ENCODE data around the gene IL10. TPM values are rescaled to one million over a fixed set of nuclear protein-coding genes. Genes with fewer than 3 reads are reported as not detected.
"Not testable (repeated sequence)": the region's sequence is repeated elsewhere in the genome, so short reads cannot be mapped to it uniquely, and the experiment has no call there.

IL10 gene
- total and polyA plus RNA-seq, 4 donors = 2.7 to 12.6 (median 3.6) TPM

DNA sequence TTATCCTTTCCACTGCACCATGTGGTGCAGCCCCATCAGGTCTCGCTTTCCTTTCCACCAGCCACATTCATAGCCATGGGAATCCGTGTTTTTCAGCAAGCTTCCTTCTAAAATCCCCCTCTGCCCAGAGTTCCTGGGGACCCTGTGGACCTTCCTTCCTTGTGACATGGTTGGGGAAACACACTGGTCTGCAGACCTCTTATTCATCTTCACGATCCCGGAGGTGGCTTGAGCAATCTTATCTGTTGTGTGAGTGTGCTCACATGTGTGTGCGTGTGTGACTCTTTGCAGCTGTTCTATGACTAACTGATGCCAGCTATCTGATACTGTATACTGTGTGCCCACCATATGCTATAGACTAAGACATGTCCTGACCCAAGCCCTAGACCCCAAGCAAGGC, 15.6 kb upstream of the IL10 start:
- no peak for DNase-seq
- H3K9me3 ChIP-seq (ENCODE audit: control insufficient read depth, low read length) = no peaks in the 10 kb centered on the region
- WGBS, 2 donors = 87 to 95% methylated on average over 5 of the region's 5 CpGs
- ATAC-seq (ENCODE audit: low FRiP score) = no peak
- no peaks in the 10 kb centered on the region for H3K36me3 ChIP-seq (ENCODE audit: control insufficient read depth in 1 of 2, insufficient read depth in 2 of 2, low read length in 1 of 2)
- no peaks in the 10 kb centered on the region for H3K4me1 ChIP-seq (ENCODE audit: control insufficient read depth in 1 of 2, insufficient read depth in 2 of 2, low read length in 2 of 2)
- H3K4me3 ChIP-seq (ENCODE audit: low read length in 2 of 2) = no peak overlapping the region
- no peaks in the 10 kb centered on the region for H3K27me3 ChIP-seq (ENCODE audit: control insufficient read depth in 1 of 2, insufficient read depth in 2 of 2, low read length in 1 of 2)
- intact Hi-C loops (cut with DNase I) = no loop called here
- no peak overlapping the region for H3K27ac ChIP-seq (ENCODE audit: low read depth in 1 of 2, low read length in 2 of 2)

DNA sequence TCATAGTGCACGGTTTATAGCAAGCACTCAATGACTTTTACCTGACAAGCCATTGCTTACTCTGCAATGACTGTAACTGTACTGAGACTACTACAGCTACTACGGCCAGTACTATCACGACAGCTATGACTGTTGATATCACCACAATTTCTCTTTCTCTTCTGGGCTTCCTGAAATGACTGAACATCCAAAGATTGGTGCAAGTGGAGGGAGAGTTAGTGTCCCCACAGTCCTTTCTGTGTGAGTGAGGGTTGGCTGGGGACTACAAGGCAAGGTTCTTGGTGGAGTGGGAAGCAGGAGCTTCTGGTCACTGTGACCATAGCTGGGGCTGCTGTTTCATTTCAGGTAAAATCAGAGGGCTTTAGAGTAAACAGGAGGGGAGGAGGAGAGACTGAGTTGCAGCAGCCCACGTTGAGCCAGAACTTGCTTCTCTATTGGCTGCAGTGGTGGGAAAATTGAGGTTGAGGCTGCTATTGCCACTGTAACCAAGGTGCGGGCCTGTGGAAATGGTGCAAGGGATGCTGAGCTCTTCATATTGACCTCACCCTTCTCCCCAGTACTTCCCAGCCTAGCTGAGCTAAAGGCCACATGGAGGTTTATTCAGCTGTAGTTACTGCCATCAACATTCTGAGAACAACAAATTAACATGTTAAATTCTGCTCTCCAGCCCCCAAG, 14.1 kb upstream of the IL10 start:
- no peak for DNase-seq
- WGBS, 2 donors = 82 to 83% methylated on average over 5 of the region's 5 CpGs

DNA sequence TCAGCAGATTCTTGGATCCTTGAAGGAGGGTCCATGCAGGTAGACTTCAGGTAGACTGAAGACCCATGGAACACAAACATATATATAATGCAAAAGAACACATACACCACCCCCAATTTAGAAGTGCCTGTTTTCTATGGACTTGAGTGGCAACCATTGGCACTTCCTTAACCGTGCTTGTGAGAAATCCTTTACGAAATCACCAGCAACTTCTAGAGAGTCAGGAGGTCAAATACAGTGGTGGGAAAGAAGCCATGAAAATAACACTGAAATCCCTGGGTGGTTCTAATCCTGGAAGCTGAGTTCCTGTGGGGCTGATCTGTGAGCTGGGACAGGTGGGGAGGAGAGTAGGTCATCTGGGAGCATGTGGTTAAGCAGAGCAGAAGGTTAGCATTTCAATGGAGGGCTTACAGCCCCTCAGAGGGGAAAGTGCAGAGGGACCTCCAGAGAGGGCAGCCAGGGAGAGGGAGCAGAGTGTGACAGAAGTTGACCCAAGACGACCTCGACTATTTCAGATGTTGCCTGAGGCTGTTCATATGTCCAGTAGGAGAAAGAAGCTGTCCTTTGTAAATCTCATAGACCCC, 13.0 kb upstream of the IL10 start:
- ATAC-seq (ENCODE audit: low FRiP score) (no peak), DNase-seq (no peak)
- WGBS, 2 donors = 65 to 76% methylated on average over 4 of the region's 4 CpGs
- Histone ChIP-seq H3K27me3 (ENCODE audit: control insufficient read depth in 1 of 2, insufficient read depth in 2 of 2, low read length in 1 of 2) (no peaks in the 10 kb centered on the region), H3K4me1 (ENCODE audit: control insufficient read depth in 1 of 2, insufficient read depth in 2 of 2, low read length in 2 of 2) (no peaks in the 10 kb centered on the region), H3K27ac (ENCODE audit: low read depth in 1 of 2, low read length in 2 of 2) (no peak overlapping the region), H3K9me3 (ENCODE audit: control insufficient read depth, low read length) (no peaks in the 10 kb centered on the region), H3K36me3 (ENCODE audit: control insufficient read depth in 1 of 2, insufficient read depth in 2 of 2, low read length in 1 of 2) (no peaks in the 10 kb centered on the region), H3K4me3 (ENCODE audit: low read length in 2 of 2) (no peak overlapping the region)
- intact Hi-C loops (cut with DNase I) = no loop called here

More for the DNA sequence above, 14.1 kb upstream of the IL10 start:
- no peak for ATAC-seq (ENCODE audit: low FRiP score)
- H3K9me3 ChIP-seq (ENCODE audit: control insufficient read depth, low read length) = no peaks in the 10 kb centered on the region
- H3K4me1 ChIP-seq (ENCODE audit: control insufficient read depth in 1 of 2, insufficient read depth in 2 of 2, low read length in 2 of 2) = no peaks in the 10 kb centered on the region
- H3K27ac ChIP-seq (ENCODE audit: low read depth in 1 of 2, low read length in 2 of 2) = no peak overlapping the region
- H3K27me3 ChIP-seq (ENCODE audit: control insufficient read depth in 1 of 2, insufficient read depth in 2 of 2, low read length in 1 of 2) = no peaks in the 10 kb centered on the region
- intact Hi-C loops (cut with DNase I) = no loop called here
- H3K36me3 ChIP-seq (ENCODE audit: control insufficient read depth in 1 of 2, insufficient read depth in 2 of 2, low read length in 1 of 2) = no peaks in the 10 kb centered on the region
- no peak overlapping the region for H3K4me3 ChIP-seq (ENCODE audit: low read length in 2 of 2)

DNA sequence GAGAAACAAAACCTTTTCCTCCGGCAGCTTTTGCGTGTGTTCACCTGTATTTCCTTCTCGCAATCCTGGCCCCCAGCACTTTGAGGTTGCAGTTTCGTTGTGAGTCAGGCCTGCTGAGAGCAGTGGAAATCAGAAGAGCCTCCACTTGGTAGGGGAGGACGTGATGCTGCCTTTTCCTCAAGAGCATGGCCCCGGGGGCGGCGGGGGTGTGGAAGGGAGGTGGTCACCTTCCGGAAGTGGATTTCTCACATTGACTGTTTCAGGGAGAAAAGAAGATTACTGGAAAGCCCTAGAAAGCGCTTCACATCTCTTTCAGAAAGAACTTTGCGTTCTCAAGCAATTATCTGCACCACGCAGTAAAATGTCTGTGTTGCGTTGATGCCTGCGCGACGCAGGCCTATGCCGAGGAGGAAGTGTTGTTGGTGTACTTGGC, 12.2 kb upstream of the IL10 start:
- no peaks in the 10 kb centered on the region for H3K36me3 ChIP-seq (ENCODE audit: control insufficient read depth in 1 of 2, insufficient read depth in 2 of 2, low read length in 1 of 2)
- no peaks in the 10 kb centered on the region for H3K4me1 ChIP-seq (ENCODE audit: control insufficient read depth in 1 of 2, insufficient read depth in 2 of 2, low read length in 2 of 2)
- 91 to 93% methylated on average over 17 of the region's 17 CpGs for whole genome bisulfite sequencing, 2 donors
- H3K27me3 ChIP-seq (ENCODE audit: control insufficient read depth in 1 of 2, insufficient read depth in 2 of 2, low read length in 1 of 2) = no peaks in the 10 kb centered on the region
- H3K4me3 ChIP-seq (ENCODE audit: low read length in 2 of 2) = no peak overlapping the region
- no peak for DNase-seq
- ATAC-seq (ENCODE audit: low FRiP score) = no peak
- intact Hi-C loops (cut with DNase I) = no loop called here
- H3K27ac ChIP-seq (ENCODE audit: low read depth in 1 of 2, low read length in 2 of 2) = no peak overlapping the region
- no peaks in the 10 kb centered on the region for H3K9me3 ChIP-seq (ENCODE audit: control insufficient read depth, low read length)

DNA sequence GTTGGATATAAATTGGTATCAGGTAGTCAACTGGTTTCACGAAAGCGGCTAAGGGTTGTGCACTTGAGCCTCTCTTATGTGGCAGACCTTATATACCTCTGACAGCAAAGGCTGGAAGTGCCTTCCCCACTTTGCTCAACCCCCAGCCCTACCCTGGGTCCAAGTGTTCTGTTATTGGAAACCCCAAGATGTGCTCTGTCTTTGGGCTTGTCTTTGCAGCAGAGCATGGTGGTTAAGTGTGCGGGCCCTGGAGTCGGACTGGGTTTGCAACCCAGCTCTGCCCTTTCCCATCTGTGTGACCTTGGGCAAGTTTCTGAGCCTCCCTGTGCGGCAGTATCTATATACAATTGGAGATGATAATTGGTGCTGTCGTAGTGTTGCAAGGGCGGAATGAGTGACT, 11.2 kb upstream of the IL10 start:
- Histone ChIP-seq H3K27ac (ENCODE audit: low read depth in 1 of 2, low read length in 2 of 2) (no peak overlapping the region), H3K9me3 (ENCODE audit: control insufficient read depth, low read length) (no peaks in the 10 kb centered on the region), H3K4me3 (ENCODE audit: low read length in 2 of 2) (no peak overlapping the region), H3K4me1 (ENCODE audit: control insufficient read depth in 1 of 2, insufficient read depth in 2 of 2, low read length in 2 of 2) (no peaks in the 10 kb centered on the region), H3K27me3 (ENCODE audit: control insufficient read depth in 1 of 2, insufficient read depth in 2 of 2, low read length in 1 of 2) (no peaks in the 10 kb centered on the region), H3K36me3 (ENCODE audit: control insufficient read depth in 1 of 2, insufficient read depth in 2 of 2, low read length in 1 of 2) (no peaks in the 10 kb centered on the region)
- DNase-seq (no peak), ATAC-seq (ENCODE audit: low FRiP score) (no peak)
- intact Hi-C loops (cut with DNase I) = no loop called here
- 79 to 91% methylated on average over 7 of the region's 7 CpGs for WGBS, 2 donors

DNA sequence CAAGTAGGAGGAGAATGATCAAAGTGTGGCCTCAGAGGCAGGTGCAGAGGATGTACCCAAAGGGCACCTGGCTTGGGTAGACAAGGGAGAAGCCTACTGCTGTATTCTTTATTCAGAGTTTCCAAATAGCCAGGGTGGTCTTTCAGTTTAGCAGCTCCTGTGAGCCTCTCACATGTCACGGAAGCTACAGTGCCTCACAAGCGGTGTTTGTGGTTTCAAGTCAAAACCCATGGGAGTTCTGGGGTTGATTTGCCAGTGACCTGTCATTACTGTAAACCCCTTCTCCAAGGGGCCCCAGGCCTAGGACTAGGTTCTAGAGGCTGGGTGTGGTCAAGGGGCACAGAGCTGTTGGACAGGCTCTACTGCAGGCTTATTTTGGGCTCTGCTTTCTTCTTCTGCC, 10.2 kb upstream of the IL10 start:
- no peaks in the 10 kb centered on the region for H3K36me3 ChIP-seq (ENCODE audit: control insufficient read depth in 1 of 2, insufficient read depth in 2 of 2, low read length in 1 of 2)
- H3K4me3 ChIP-seq (ENCODE audit: low read length in 2 of 2) = no peak overlapping the region
- no peak overlapping the region for H3K27ac ChIP-seq (ENCODE audit: low read depth in 1 of 2, low read length in 2 of 2)
- no peaks in the 10 kb centered on the region for H3K4me1 ChIP-seq (ENCODE audit: control insufficient read depth in 1 of 2, insufficient read depth in 2 of 2, low read length in 2 of 2)
- intact Hi-C loops (cut with DNase I) = no loop called here
- H3K9me3 ChIP-seq (ENCODE audit: control insufficient read depth, low read length) = no peaks in the 10 kb centered on the region
- no peaks in the 10 kb centered on the region for H3K27me3 ChIP-seq (ENCODE audit: control insufficient read depth in 1 of 2, insufficient read depth in 2 of 2, low read length in 1 of 2)
- no peak for ATAC-seq (ENCODE audit: low FRiP score)
- WGBS, 2 donors = 90 to 91% methylated on average over 2 of the region's 2 CpGs
- DNase-seq = no peak

DNA sequence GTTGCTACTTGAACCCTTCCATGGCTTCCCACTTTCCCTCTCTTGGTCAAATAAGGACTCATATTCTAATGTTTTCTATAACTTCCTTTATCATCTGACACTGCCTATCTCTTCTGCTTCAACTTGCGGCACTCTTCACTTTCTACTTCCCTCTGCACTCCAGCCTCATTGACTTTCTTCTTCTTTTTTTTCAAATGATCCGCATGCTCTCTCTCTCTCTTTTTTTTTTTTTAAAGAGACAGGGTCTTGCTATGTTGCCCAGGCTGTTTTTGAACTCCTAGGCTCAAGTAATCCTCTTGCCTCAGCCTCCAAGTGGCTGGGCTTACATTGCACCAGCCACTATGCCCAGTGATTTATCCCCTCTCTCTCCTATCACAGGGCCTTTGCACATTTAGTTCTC, 7.3 kb upstream of the IL10 start:
- 49 to 60% methylated on average over 2 of the region's 2 CpGs for WGBS, 2 donors
- ATAC-seq (ENCODE audit: low FRiP score) (no peak), DNase-seq (no peak)
- intact Hi-C loops (cut with DNase I) = no loop called here
- no peaks in the 10 kb centered on the region for H3K4me1 ChIP-seq (ENCODE audit: control insufficient read depth in 1 of 2, insufficient read depth in 2 of 2, low read length in 2 of 2)
- H3K27ac ChIP-seq (ENCODE audit: low read depth in 1 of 2, low read length in 2 of 2) = no peak overlapping the region
- H3K9me3 ChIP-seq (ENCODE audit: control insufficient read depth, low read length) = no peaks in the 10 kb centered on the region
- no peaks in the 10 kb centered on the region for H3K27me3 ChIP-seq (ENCODE audit: control insufficient read depth in 1 of 2, insufficient read depth in 2 of 2, low read length in 1 of 2)
- no peak overlapping the region for H3K4me3 ChIP-seq (ENCODE audit: low read length in 2 of 2)
- H3K36me3 ChIP-seq (ENCODE audit: control insufficient read depth in 1 of 2, insufficient read depth in 2 of 2, low read length in 1 of 2) = no peaks in the 10 kb centered on the region

DNA sequence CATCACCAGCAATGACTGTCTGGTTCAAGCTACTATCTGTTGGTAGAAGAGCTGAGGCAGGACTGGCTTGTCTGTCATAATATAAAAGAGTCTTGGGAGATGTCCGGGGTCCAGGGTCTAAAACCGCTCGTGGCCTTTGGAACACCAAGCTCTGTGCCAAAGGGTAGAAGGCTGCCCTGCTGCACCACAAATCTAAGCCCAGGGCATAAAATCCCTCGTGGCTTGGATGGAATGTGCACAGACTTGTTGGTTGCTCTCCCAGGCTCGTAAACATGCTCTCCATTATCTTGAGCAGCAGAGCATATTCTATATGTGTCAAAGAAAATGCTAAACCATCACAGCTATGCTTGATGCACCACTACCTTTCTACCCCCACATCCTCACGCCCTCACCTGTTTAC, 6.6 kb upstream of the IL10 start:
- intact Hi-C loops (cut with DNase I) = not testable (repeated sequence)

DNA sequence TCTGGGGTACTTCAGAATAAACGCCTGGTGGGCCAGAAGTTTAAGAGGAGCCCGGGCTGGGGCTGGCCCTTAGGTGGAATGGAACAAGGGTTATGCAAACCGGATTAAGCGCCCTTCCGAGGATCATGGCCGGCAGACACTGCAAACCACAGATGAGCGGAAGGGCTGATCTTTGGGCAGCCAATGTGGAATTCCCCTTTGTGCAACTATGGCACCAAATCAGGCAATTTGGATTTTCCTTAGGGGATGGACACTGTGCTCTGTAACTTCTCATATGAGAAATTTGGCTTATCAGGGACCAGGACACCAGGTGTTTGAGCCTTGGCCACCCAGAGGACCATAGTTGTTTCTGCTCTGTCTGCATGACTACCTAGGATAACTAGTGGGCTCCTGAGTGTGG, 5.7 kb upstream of the IL10 start:
- Histone ChIP-seq H3K4me1 (ENCODE audit: control insufficient read depth in 1 of 2, insufficient read depth in 2 of 2, low read length in 2 of 2) (no peaks in the 10 kb centered on the region), H3K4me3 (ENCODE audit: low read length in 2 of 2) (no peak overlapping the region), H3K36me3 (ENCODE audit: control insufficient read depth in 1 of 2, insufficient read depth in 2 of 2, low read length in 1 of 2) (no peaks in the 10 kb centered on the region), H3K27me3 (ENCODE audit: control insufficient read depth in 1 of 2, insufficient read depth in 2 of 2, low read length in 1 of 2) (no peaks in the 10 kb centered on the region), H3K9me3 (ENCODE audit: control insufficient read depth, low read length) (no peaks in the 10 kb centered on the region), H3K27ac (ENCODE audit: low read depth in 1 of 2, low read length in 2 of 2) (no peak overlapping the region)
- intact Hi-C loops (cut with DNase I) = no loop called here
- 89 to 92% methylated on average over 7 of the region's 7 CpGs for WGBS, 2 donors
- DNase-seq = no peak
- ATAC-seq (ENCODE audit: low FRiP score) = no peak

More for the DNA sequence above, 6.6 kb upstream of the IL10 start:
- H3K27ac ChIP-seq (ENCODE audit: low read depth in 1 of 2, low read length in 2 of 2); H3K9me3 ChIP-seq (ENCODE audit: control insufficient read depth, low read length); ATAC-seq (ENCODE audit: low FRiP score); H3K4me3 ChIP-seq (ENCODE audit: low read length in 2 of 2); H3K36me3 ChIP-seq (ENCODE audit: control insufficient read depth in 1 of 2, insufficient read depth in 2 of 2, low read length in 1 of 2); H3K4me1 ChIP-seq (ENCODE audit: control insufficient read depth in 1 of 2, insufficient read depth in 2 of 2, low read length in 2 of 2); H3K27me3 ChIP-seq (ENCODE audit: control insufficient read depth in 1 of 2, insufficient read depth in 2 of 2, low read length in 1 of 2); DNase-seq: not testable (repeated sequence)
- 71 to 72% methylated on average over 6 of the region's 6 CpGs for WGBS, 2 donors
